B cell (primary cell): ENCODE results near the gene SPEN. TPM values are rescaled to one million over a fixed set of nuclear protein-coding genes. Genes with fewer than 3 reads are reported as not detected.

Experiments used
- ATAC-seq: fragments of 200-7000 bp; cut with Tn5 transposase; one replicate; pipeline ENCODE4 v1.10.0; 2021; ENCODE audit warnings: low read depth, mild to moderate bottlenecking, moderate number of reproducible peaks, moderate library complexity
- CTCF ChIA-PET: fragments of 350-600 bp; sonication (Branson Sonifier 250); formaldehyde crosslinking; loops from one replicate; lab custom pipeline; 2021; ENCODE audit warnings: antibody characterized with exemption, inconsistent platforms; lab: Charles Lee
- POLR2A ChIA-PET: fragments of 350-600 bp; sonication (Branson Sonifier 250); formaldehyde crosslinking; loops from one replicate; lab custom pipeline; 2021; ENCODE audit warnings: antibody characterized with exemption; lab: Charles Lee
- DNase-seq: peaks from one replicate; pipeline ENCODE4 v3.0.0; 2013
- H2AFZ ChIP-seq: 2 replicates; pipeline ENCODE4 v1.6.1; 2012; ENCODE audit warnings: mild to moderate bottlenecking, low read depth, low read length; ENCODE audit not compliant: insufficient read depth, poor library complexity, severe bottlenecking
- H3K27ac ChIP-seq, 2 donors: 1 replicate in 1 of 2; 2 replicates in 1 of 2; pipeline ENCODE4 v1.5.1; 2012 to 2013; ENCODE audit warnings: low read length in 2 of 2, mild to moderate bottlenecking in 2 of 2, moderate library complexity in 1 of 2
- H3K27me3 ChIP-seq, 4 experiments: fragments of 200-600 bp in 1 of 4; sonication (generic) in 1 of 4; replicated peaks in 1 of 4; 1 replicate in 2 of 4; 2 replicates in 2 of 4; pipeline versions ENCODE4 v1.6.1 to v1.7.0; 2013 to 2016; ENCODE audit warnings: low read length in 3 of 4, mild to moderate bottlenecking in 2 of 4, mixed read lengths in 1 of 4, moderate library complexity in 1 of 4; ENCODE audit not compliant: insufficient read depth in 4 of 4, control insufficient read depth in 3 of 4; ENCODE audit errors: control extremely low read depth in 1 of 4
- H3K36me3 ChIP-seq, 2 experiments: replicated peaks in 1 of 2; 1 replicate in 1 of 2; 2 replicates in 1 of 2; pipeline versions ENCODE4 v1.6.1 to v1.7.1; 2013; ENCODE audit warnings: low read length in 1 of 2; ENCODE audit not compliant: insufficient read depth in 2 of 2, control insufficient read depth in 1 of 2; ENCODE audit errors: control extremely low read depth in 1 of 2, extremely low read depth in 1 of 2
- H3K4me1 ChIP-seq, 2 donors: fragments of 200-600 bp in 1 of 2; sonication (generic) in 1 of 2; 1 replicate in 1 of 2; 2 replicates in 1 of 2; pipeline versions ENCODE4 v1.5.1 to v1.6.1; 2013 to 2017; ENCODE audit warnings: low read length in 2 of 2; ENCODE audit not compliant: control insufficient read depth in 2 of 2, insufficient read depth in 2 of 2
- H3K4me2 ChIP-seq: replicated peaks from 2 replicates; pipeline ENCODE3; 2012; ENCODE audit warnings: mild to moderate bottlenecking, low read depth, low read length; ENCODE audit not compliant: poor library complexity, severe bottlenecking
- H3K4me3 ChIP-seq, 5 experiments: fragments of 200-600 bp in 1 of 5; sonication (generic) in 1 of 5; 1 replicate in 3 of 5; 2 replicates in 2 of 5; pipeline versions ENCODE4 v1.5.1 to v1.7.0; 2011 to 2016; ENCODE audit warnings: low read length in 4 of 5, mild to moderate bottlenecking in 4 of 5, low read depth in 2 of 5, control low read depth in 1 of 5, moderate library complexity in 1 of 5; ENCODE audit not compliant: insufficient read depth in 1 of 5; ENCODE audit errors: control extremely low read depth in 1 of 5, extremely low read depth in 1 of 5
- H3K79me2 ChIP-seq: fragments of 200-600 bp; sonication (generic); one replicate; pipeline ENCODE4 v1.6.0; 2016; ENCODE audit warnings: low read length; ENCODE audit not compliant: control insufficient read depth, insufficient read depth
- H3K9ac ChIP-seq: fragments of 200-600 bp; sonication (generic); 2 replicates; pipeline ENCODE4 v1.6.1; 2017; ENCODE audit warnings: mild to moderate bottlenecking, low read length, moderate library complexity
- H3K9me3 ChIP-seq, 3 donors: one replicate each; pipeline versions ENCODE4 v1.6.1 to v1.7.1; 2013; ENCODE audit warnings: low read length in 2 of 3; ENCODE audit not compliant: control insufficient read depth in 2 of 3, insufficient read depth in 1 of 3; ENCODE audit errors: control extremely low read depth in 1 of 3
- H4K20me1 ChIP-seq: 2 replicates; pipeline ENCODE4 v1.6.0; 2012; ENCODE audit warnings: mild to moderate bottlenecking, low read length; ENCODE audit not compliant: insufficient read depth, control insufficient read depth, poor library complexity, severe bottlenecking
- H3K27ac Mint-ChIP-seq: one replicate; pipeline ENCODE4 v1.8.0; 2021; ENCODE audit warnings: mixed read lengths
- H3K27me3 Mint-ChIP-seq: one replicate; pipeline ENCODE4 v1.8.0; 2021; ENCODE audit warnings: mixed read lengths
- H3K4me1 Mint-ChIP-seq: one replicate; pipeline ENCODE4 v1.8.0; 2021; ENCODE audit warnings: mixed read lengths
- H3K4me3 Mint-ChIP-seq: one replicate; pipeline ENCODE4 v1.8.0; 2021; ENCODE audit warnings: mixed read lengths
- H3K9me3 Mint-ChIP-seq: one replicate; pipeline ENCODE4 v1.8.0; 2022; ENCODE audit warnings: mixed read lengths; ENCODE audit not compliant: insufficient read depth
- EZH2 ChIP-seq: IDR thresholded peaks from 2 replicates; pipeline ENCODE4 v1.6.1; 2012; ENCODE audit warnings: borderline replicate concordance, low read depth, mild to moderate bottlenecking, moderate library complexity, low read length; ENCODE audit not compliant: insufficient read depth, poor library complexity, severe bottlenecking
- intact Hi-C: fragments of 100-400 bp; cut with micrococcal nuclease; formaldehyde crosslinking; loops from one replicate; pipeline ENCODE4 v1.10.0; 2022
- polyA plus RNA-seq: library from polyadenylated mRNA; depleted of rRNA; stranded (reverse); fragments of >200 nt; gene quantifications from 2 replicates; pipeline ENCODE4 v1.2.3, GENCODE V29; 2012
- total RNA-seq, 2 donors: library from RNA; stranded (reverse); fragments of 120-200 nt in 1 of 2; gene quantifications; 1 replicate in 1 of 2; 2 replicates in 1 of 2; pipeline versions ENCODE4 v1.2.3 to v1.2.4, GENCODE V29; 2013 to 2022
- TF ChIP-seq, protein P1 (sequence below): fragments of 200-600 bp; IDR thresholded peaks from one replicate; pipeline ENCODE4 v1.8.0; 2022; ENCODE audit warnings: antibody characterized with exemption, mild to moderate bottlenecking

The SPEN gene
- total and polyA plus RNA-seq, 2 donors (not counting 1 experiment from before 2014, with no cell fraction given): 29.1 to 126 TPM

- H3K27ac ChIP-seq: no peak overlapping the region
- no peak overlapping the region for H3K9ac ChIP-seq
- Mint-ChIP-seq H3K27me3 (no peaks in the 10 kb centered on the region), H3K27ac (peak overlapping the region; percentile 71), H3K4me1 (peaks cover 66% of the 10 kb centered on the region), H3K9me3 (no peaks in the 10 kb centered on the region), H3K4me3 (no peak overlapping the region)
- H3K4me3 ChIP-seq: no peak overlapping the region
- H3K27me3 ChIP-seq: no peaks in the 10 kb centered on the region
- peaks cover 0 to 14% of the 10 kb centered on the region in 2 experiments for H3K36me3 ChIP-seq
- H3K4me1 ChIP-seq: peaks cover 27 to 30% of the 10 kb centered on the region in 2 donors
- intact Hi-C loops: no loop called here
- peaks cover 94% of the 10 kb centered on the region for H3K79me2 ChIP-seq
- CTCF ChIA-PET: interaction anchor here (0.5 to 5.3 kb wide), 3 partner anchors 96 to 423 kb away, joined by 3 to 19 read pairs (median 3); no protein-coding TSS in a partner anchor
- no peak for TF ChIP-seq EZH2
- TF ChIP-seq, protein P1, sequence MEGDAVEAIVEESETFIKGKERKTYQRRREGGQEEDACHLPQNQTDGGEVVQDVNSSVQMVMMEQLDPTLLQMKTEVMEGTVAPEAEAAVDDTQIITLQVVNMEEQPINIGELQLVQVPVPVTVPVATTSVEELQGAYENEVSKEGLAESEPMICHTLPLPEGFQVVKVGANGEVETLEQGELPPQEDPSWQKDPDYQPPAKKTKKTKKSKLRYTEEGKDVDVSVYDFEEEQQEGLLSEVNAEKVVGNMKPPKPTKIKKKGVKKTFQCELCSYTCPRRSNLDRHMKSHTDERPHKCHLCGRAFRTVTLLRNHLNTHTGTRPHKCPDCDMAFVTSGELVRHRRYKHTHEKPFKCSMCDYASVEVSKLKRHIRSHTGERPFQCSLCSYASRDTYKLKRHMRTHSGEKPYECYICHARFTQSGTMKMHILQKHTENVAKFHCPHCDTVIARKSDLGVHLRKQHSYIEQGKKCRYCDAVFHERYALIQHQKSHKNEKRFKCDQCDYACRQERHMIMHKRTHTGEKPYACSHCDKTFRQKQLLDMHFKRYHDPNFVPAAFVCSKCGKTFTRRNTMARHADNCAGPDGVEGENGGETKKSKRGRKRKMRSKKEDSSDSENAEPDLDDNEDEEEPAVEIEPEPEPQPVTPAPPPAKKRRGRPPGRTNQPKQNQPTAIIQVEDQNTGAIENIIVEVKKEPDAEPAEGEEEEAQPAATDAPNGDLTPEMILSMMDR: no peak
- peaks cover 30% of the 10 kb centered on the region for H4K20me1 ChIP-seq
- peak; percentile 8 for DNase-seq
- H3K9me3 ChIP-seq: no peaks in the 10 kb centered on the region
- no peak for ATAC-seq
- POLR2A ChIA-PET: interaction anchor here (0.6 kb wide), 3 partner anchors 14 to 38 kb away, joined by 4 to 10 read pairs (median 9); no protein-coding TSS in a partner anchor
- no peak overlapping the region for H2AFZ ChIP-seq
- H3K4me2 ChIP-seq: no peak overlapping the region
Observed at GRCh38 chr1:15958793-15959192, 111.3 kb downstream of the SPEN start.

GRCh38 chr1:15959424-15959823 is 111.9 kb downstream of the SPEN start:
- H3K27me3 ChIP-seq: no peaks in the 10 kb centered on the region
- no peak overlapping the region for H3K9ac ChIP-seq
- intact Hi-C loops: no loop called here
- peaks cover 25 to 31% of the 10 kb centered on the region in 2 donors for H3K4me1 ChIP-seq
- H3K9me3 ChIP-seq: no peaks in the 10 kb centered on the region
- TF ChIP-seq, protein P1: no peak
- TF ChIP-seq EZH2: no peak
- CTCF ChIA-PET: interaction anchor here (1.2 to 5.3 kb wide), 2 partner anchors 95 to 144 kb away, joined by 3 to 19 read pairs; no protein-coding TSS in a partner anchor
- peaks cover 0 to 9% of the 10 kb centered on the region in 2 experiments for H3K36me3 ChIP-seq
- peaks cover 65% of the 10 kb centered on the region for H3K4me1 Mint-ChIP-seq
- no peak overlapping the region for H2AFZ ChIP-seq
- H3K79me2 ChIP-seq: peaks cover 89% of the 10 kb centered on the region
- H3K27ac Mint-ChIP-seq: no peak overlapping the region
- no peak overlapping the region for H3K27ac ChIP-seq
- no peak overlapping the region for H3K4me2 ChIP-seq
- ATAC-seq (no peak), DNase-seq (no peak)
- POLR2A ChIA-PET: interaction anchor here (0.5 to 2.8 kb wide), 5 partner anchors 9 to 123 kb away, joined by 4 to 10 read pairs (median 9); no protein-coding TSS in a partner anchor
- H3K9me3 Mint-ChIP-seq: no peaks in the 10 kb centered on the region
- H3K4me3 Mint-ChIP-seq: no peak overlapping the region
- H3K27me3 Mint-ChIP-seq: no peaks in the 10 kb centered on the region
- peaks cover 25% of the 10 kb centered on the region for H4K20me1 ChIP-seq
- H3K4me3 ChIP-seq: no peak overlapping the region
